HepG2 (cell line): ENCODE measurements around the gene STARD10. TPM values are rescaled to one million over a fixed set of nuclear protein-coding genes. Genes with fewer than 3 reads are reported as not detected.
A peak's percentile ranks its signal among the peaks of the same experiment; 100 is the strongest.

Experiments used
- CBX5 ChIP-seq: sonication (generic); formaldehyde crosslinking; IDR thresholded peaks from 2 replicates; pipeline ENCODE4 v1.4.0; 2020; ENCODE audit warnings: missing genetic modification reagents, borderline replicate concordance
- EP300 ChIP-seq, 3 experiments: sonication (generic) in 1 of 3; formaldehyde crosslinking in 1 of 3; IDR thresholded peaks; 2 replicates each; pipeline versions ENCODE4 v1.5.1 to v1.6.1; 2011 to 2020; ENCODE audit warnings: low read depth in 2 of 3, low read length in 2 of 3, borderline replicate concordance in 1 of 3, improper control_type of control experiment in 1 of 3, mild to moderate bottlenecking in 1 of 3, missing genetic modification reagents in 1 of 3, moderate library complexity in 1 of 3
- HNRNPLL ChIP-seq: fragments of 200-400 bp; formaldehyde crosslinking; IDR thresholded peaks from 2 replicates; pipeline ENCODE4 v1.6.1; 2017; ENCODE audit warnings: mild to moderate bottlenecking, low read depth, low read length; ENCODE audit not compliant: poor library complexity, severe bottlenecking
- MAZ ChIP-seq, 2 experiments: sonication (generic) in 1 of 2; formaldehyde crosslinking in 1 of 2; IDR thresholded peaks; 2 replicates each; pipeline versions ENCODE4 v1.5.0 to v1.6.1; 2012 to 2020; ENCODE audit warnings: low read depth in 2 of 2, mild to moderate bottlenecking in 2 of 2, borderline replicate concordance in 1 of 2, improper control_type of control experiment in 1 of 2, low read length in 1 of 2, missing genetic modification reagents in 1 of 2, moderate library complexity in 1 of 2
- MEIS1 ChIP-seq: sonication (generic); formaldehyde crosslinking; IDR thresholded peaks from 2 replicates; pipeline ENCODE4 v1.9.0; 2021; ENCODE audit warnings: mild to moderate bottlenecking, missing genetic modification reagents, moderate library complexity, borderline replicate concordance
- MIER3 ChIP-seq: IDR thresholded peaks from 2 replicates; pipeline ENCODE4 v1.6.1; 2016; ENCODE audit warnings: missing compliant biosample characterization, borderline replicate concordance
- PHB2 ChIP-seq: fragments of 450-650 bp; IDR thresholded peaks from 2 replicates; pipeline ENCODE4 v1.6.1; 2018; ENCODE audit not compliant: partially characterized antibody
- SMYD3 ChIP-seq: sonication (generic); formaldehyde crosslinking; IDR thresholded peaks from 2 replicates; pipeline ENCODE4 v1.8.1; 2023; ENCODE audit warnings: mild to moderate bottlenecking, missing genetic modification reagents
- SRY ChIP-seq: sonication (generic); formaldehyde crosslinking; IDR thresholded peaks from 2 replicates; pipeline ENCODE4 v1.8.0; 2022; ENCODE audit warnings: mild to moderate bottlenecking, missing genetic modification reagents
- THAP7 ChIP-seq: sonication (generic); formaldehyde crosslinking; IDR thresholded peaks from 2 replicates; pipeline ENCODE4 v1.8.1; 2023; ENCODE audit warnings: mild to moderate bottlenecking, missing genetic modification reagents
- THAP8 ChIP-seq: sonication (generic); formaldehyde crosslinking; IDR thresholded peaks from 2 replicates; pipeline ENCODE4 v1.5.1; 2020; ENCODE audit warnings: missing genetic modification reagents, mild to moderate bottlenecking, borderline replicate concordance
- ZBTB42 ChIP-seq: sonication (generic); formaldehyde crosslinking; IDR thresholded peaks from 2 replicates; pipeline ENCODE4 v1.5.0; 2020; ENCODE audit warnings: mild to moderate bottlenecking, missing genetic modification reagents
- ZMAT3 ChIP-seq: sonication (generic); formaldehyde crosslinking; conservative IDR thresholded peaks from 2 replicates; pipeline ENCODE4 v1.7.0; 2021; ENCODE audit warnings: missing genetic modification reagents
- ZNF124 ChIP-seq: sonication (generic); formaldehyde crosslinking; IDR thresholded peaks from 2 replicates; pipeline ENCODE4 v1.4.0; 2020; ENCODE audit warnings: missing genetic modification reagents
- ZNF260 ChIP-seq: sonication (generic); formaldehyde crosslinking; IDR thresholded peaks from 2 replicates; pipeline ENCODE4 v1.4.0; 2020; ENCODE audit warnings: missing genetic modification reagents, low read depth, mild to moderate bottlenecking, borderline replicate concordance
- ZNF317 ChIP-seq: sonication (generic); formaldehyde crosslinking; IDR thresholded peaks from 2 replicates; pipeline ENCODE4 v1.5.0; 2020; ENCODE audit warnings: mild to moderate bottlenecking, missing genetic modification reagents
- polyA plus RNA-seq, 8 experiments: library from polyadenylated mRNA; depleted of rRNA in 3 of 8; stranded (reverse) in 7 of 8; unstranded in 1 of 8; fragments of >200 nt; fragmentation: Illumina TruSeq in 4 of 8; extraction: Trizol in 4 of 8; gene quantifications; 2 replicates each; pipeline versions ENCODE4 v1.2.1 to v1.2.3, GENCODE V29; 2011 to 2016; ENCODE audit warnings: low read depth in 4 of 8, missing spikeins in 1 of 8, mixed read lengths in 1 of 8; ENCODE audit not compliant: insufficient read depth in 1 of 8
- total RNA-seq, 5 experiments: library from RNA; depleted of rRNA; stranded (reverse); fragments of >200 nt; fragmentation: Illumina TruSeq; extraction: Trizol; gene quantifications; 2 replicates each; pipeline ENCODE4 v1.2.3, GENCODE V29; 2016; ENCODE audit warnings: low read depth in 1 of 5
- TF ChIP-seq, protein P1 (sequence below): sonication (generic); formaldehyde crosslinking; IDR thresholded peaks from 2 replicates; pipeline ENCODE4 v1.5.0; 2020; ENCODE audit warnings: missing genetic modification reagents, mild to moderate bottlenecking, borderline replicate concordance
- TF ChIP-seq, protein P2 (sequence below): sonication (generic); formaldehyde crosslinking; IDR thresholded peaks from 2 replicates; pipeline ENCODE4 v1.8.0; 2022; ENCODE audit warnings: mild to moderate bottlenecking, missing genetic modification reagents
- TF ChIP-seq, protein P3 (sequence below): sonication (generic); formaldehyde crosslinking; IDR thresholded peaks from 2 replicates; pipeline ENCODE4 v1.5.1; 2020; ENCODE audit warnings: missing genetic modification reagents, mild to moderate bottlenecking, borderline replicate concordance

STARD10 gene
- total and polyA plus RNA-seq, 2 of the 13 experiments (the other 11 are each of a cell fraction or from before 2014, with no cell fraction given) = 260 to 341 TPM

DNA sequence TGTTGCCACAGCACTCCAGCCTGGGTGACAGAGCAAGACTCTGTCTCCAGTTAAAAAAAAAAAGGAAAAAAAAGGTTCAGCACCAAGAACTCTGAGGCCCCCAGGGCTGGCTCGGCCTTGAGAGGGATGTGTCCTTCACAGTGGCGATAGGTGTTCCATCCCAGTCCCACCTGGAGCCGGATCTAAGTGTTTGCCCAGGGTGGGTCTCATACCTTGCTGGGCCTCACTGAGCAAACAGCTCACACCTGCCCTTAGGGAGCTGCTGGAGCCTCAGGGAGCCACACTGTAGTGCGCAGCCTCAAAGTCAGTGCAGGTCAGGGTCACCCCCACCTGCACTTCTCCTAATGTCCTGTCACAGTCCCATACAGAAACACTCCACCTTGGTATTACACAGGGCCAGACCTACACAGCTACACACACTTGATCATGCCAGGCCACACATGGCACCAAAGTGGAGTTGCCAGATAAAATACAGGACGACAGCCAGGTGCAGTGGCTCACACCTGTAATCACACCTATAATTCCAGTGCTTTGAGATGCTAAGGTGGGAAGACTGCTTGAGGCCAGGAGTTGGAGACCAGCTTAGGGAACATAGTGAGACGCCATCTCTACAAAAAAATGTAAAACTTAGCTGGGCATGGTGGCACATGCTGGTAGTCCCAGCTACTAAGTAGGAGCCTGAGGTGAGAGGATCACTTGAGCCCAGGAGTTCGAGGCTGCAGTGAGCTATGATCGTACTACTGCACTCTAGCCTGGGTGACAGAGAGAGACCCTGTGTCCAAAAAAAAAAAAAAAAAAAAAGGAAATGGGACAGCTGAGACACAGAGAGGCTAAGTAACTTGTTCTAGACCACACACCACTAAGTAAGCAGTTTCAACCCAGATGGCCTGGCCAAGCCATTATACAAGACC is 7.3 kb downstream of the STARD10 start (continued):
- no peak for TF ChIP-seq HNRNPLL
- TF ChIP-seq PHB2 = no peak
- TF ChIP-seq THAP8 (CRISPR knock-in tag) = no peak
- TF ChIP-seq, protein P1, sequence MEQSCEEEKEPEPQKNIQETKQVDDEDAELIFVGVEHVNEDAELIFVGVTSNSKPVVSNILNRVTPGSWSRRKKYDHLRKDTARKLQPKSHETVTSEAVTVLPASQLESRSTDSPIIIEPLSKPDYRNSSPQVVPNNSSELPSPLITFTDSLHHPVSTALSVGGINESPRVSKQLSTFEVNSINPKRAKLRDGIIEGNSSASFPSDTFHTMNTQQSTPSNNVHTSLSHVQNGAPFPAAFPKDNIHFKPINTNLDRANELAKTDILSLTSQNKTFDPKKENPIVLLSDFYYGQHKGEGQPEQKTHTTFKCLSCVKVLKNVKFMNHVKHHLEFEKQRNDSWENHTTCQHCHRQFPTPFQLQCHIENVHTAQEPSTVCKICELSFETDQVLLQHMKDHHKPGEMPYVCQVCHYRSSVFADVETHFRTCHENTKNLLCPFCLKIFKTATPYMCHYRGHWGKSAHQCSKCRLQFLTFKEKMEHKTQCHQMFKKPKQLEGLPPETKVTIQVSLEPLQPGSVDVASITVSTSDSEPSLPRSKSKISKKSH (CRISPR knock-in tag) = peak; percentile 59; the same call in 1 of the 2 replicates
- TF ChIP-seq MEIS1 (CRISPR knock-in tag) = no peak
- TF ChIP-seq ZMAT3 (CRISPR knock-in tag) = 0 out of 2 replicates have a peak, but pooled peaks have one; percentile 50
- TF ChIP-seq, protein P2, sequence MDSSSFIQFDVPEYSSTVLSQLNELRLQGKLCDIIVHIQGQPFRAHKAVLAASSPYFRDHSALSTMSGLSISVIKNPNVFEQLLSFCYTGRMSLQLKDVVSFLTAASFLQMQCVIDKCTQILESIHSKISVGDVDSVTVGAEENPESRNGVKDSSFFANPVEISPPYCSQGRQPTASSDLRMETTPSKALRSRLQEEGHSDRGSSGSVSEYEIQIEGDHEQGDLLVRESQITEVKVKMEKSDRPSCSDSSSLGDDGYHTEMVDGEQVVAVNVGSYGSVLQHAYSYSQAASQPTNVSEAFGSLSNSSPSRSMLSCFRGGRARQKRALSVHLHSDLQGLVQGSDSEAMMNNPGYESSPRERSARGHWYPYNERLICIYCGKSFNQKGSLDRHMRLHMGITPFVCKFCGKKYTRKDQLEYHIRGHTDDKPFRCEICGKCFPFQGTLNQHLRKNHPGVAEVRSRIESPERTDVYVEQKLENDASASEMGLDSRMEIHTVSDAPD (CRISPR knock-in tag) = 0 out of 2 replicates have a peak, but pooled peaks have one; percentile 3
- TF ChIP-seq SRY (CRISPR knock-in tag) = no peak
- TF ChIP-seq ZNF260 (CRISPR knock-in tag) = no peak
- TF ChIP-seq ZNF317 = no peak
- TF ChIP-seq MAZ (IDR thresholded peaks at IDR 0.05; ENCODE audit: borderline replicate concordance, low read depth, low read length) = no peak
- TF ChIP-seq MAZ (CRISPR knock-in tag; IDR thresholded peaks at IDR 0.05; ENCODE audit: low read depth) = peak; percentile 18
- TF ChIP-seq, protein P3, sequence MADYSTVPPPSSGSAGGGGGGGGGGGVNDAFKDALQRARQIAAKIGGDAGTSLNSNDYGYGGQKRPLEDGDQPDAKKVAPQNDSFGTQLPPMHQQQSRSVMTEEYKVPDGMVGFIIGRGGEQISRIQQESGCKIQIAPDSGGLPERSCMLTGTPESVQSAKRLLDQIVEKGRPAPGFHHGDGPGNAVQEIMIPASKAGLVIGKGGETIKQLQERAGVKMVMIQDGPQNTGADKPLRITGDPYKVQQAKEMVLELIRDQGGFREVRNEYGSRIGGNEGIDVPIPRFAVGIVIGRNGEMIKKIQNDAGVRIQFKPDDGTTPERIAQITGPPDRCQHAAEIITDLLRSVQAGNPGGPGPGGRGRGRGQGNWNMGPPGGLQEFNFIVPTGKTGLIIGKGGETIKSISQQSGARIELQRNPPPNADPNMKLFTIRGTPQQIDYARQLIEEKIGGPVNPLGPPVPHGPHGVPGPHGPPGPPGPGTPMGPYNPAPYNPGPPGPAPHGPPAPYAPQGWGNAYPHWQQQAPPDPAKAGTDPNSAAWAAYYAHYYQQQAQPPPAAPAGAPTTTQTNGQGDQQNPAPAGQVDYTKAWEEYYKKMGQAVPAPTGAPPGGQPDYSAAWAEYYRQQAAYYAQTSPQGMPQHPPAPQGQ = no peak
- TF ChIP-seq CBX5 (CRISPR knock-in tag) = peak; percentile 51; the same call in 1 of the 2 replicates
- 0 out of 2 replicates have a peak, but pooled peaks have one; percentile 35 for TF ChIP-seq THAP7 (CRISPR knock-in tag)
- TF ChIP-seq EP300 (IDR thresholded peaks at IDR 0.05; ENCODE audit: low read depth in 2 of 2, low read length in 2 of 2) = peak in 1 of 2 experiments; percentile 73; a peak in 1 of 4 replicates
- peak; percentile 57; the same call in 1 of the 2 replicates for TF ChIP-seq EP300 (CRISPR knock-in tag; IDR thresholded peaks at IDR 0.05; ENCODE audit: borderline replicate concordance)
- 0 out of 2 replicates have a peak, but pooled peaks have one; percentile 69 for TF ChIP-seq ZNF124 (CRISPR knock-in tag)
- no peak for TF ChIP-seq SMYD3 (CRISPR knock-in tag)
- TF ChIP-seq ZBTB42 (CRISPR knock-in tag) = 0 out of 2 replicates have a peak, but pooled peaks have one; percentile 21
- peak; percentile 26; the same call in 1 of the 2 replicates for TF ChIP-seq MIER3 (CRISPR knock-in tag)
